GM12878 (cell line): Measurements from ENCODE around the gene SIKE1. TPM values are rescaled to one million over a fixed set of nuclear protein-coding genes. Genes with fewer than 3 reads are reported as not detected.
"Not testable (repeated sequence)": the region's sequence is repeated elsewhere in the genome, so short reads cannot be mapped to it uniquely, and the experiment has no call there.

Experiments
- ATAC-seq: fragments of 200-7000 bp; cut with Tn5 transposase; 3 replicates; pipeline ENCODE4 v1.9.1; 2020; ENCODE audit warnings: mild to moderate bottlenecking, moderate library complexity
- BruUV-seq: library from RNA; stranded (reverse); fragments of 400-500 nt; replicated peaks from 2 replicates; lab custom pipeline; 2021; lab: Mats Ljungman, UMichigan
- CTCF ChIA-PET: fragments of 300-600 bp; sonication (Branson Sonifier 250); formaldehyde crosslinking; extraction: SDS; loops from one replicate; lab custom pipeline; 2021; ENCODE audit warnings: inconsistent platforms; lab: Yijun Ruan, JAX
- POLR2A ChIA-PET: fragments of 350-600 bp; formaldehyde crosslinking; extraction: SDS; loops from one replicate; lab custom pipeline; 2021; ENCODE audit warnings: inconsistent platforms; lab: Charles Lee
- RAD21 ChIA-PET: fragments of 300-600 bp; sonication (Branson Sonifier 250); formaldehyde crosslinking; loops from one replicate; lab custom pipeline; 2023; ENCODE audit warnings: antibody characterized with exemption; ENCODE audit not compliant: unreplicated experiment; lab: Charles Lee
- SMC1A ChIA-PET: fragments of 300-600 bp; sonication (Branson Sonifier 250); formaldehyde crosslinking; loops from one replicate; lab custom pipeline; 2023; ENCODE audit not compliant: unreplicated experiment, uncharacterized antibody; lab: Charles Lee
- DNase-seq: peaks from one replicate; pipeline ENCODE4 v3.0.0-alpha.2; 2011; ENCODE audit warnings: low read depth, low spot score
- FAIRE-seq: peaks from 3 replicates; lab custom pipeline; 2011; peaks lifted over from hg19 to GRCh38; lab: Jason Lieb, UNC
- H2AFZ ChIP-seq: 2 replicates; pipeline ENCODE4 v1.6.0; 2011; ENCODE audit warnings: low read depth, low read length, control low read depth; ENCODE audit not compliant: control insufficient read depth
- H3K27ac ChIP-seq: 2 replicates; pipeline ENCODE4 v1.5.1; 2011; ENCODE audit warnings: control low read depth; ENCODE audit not compliant: control insufficient read depth, insufficient read depth
- H3K27me3 ChIP-seq, 2 experiments: replicated peaks in 1 of 2; 2 replicates each; pipeline versions ENCODE4 v1.6.0 to v1.6.1; 2011; ENCODE audit warnings: low read length in 1 of 2; ENCODE audit not compliant: control insufficient read depth in 2 of 2, insufficient read depth in 2 of 2
- H3K36me3 ChIP-seq, 2 experiments: 2 replicates each; pipeline ENCODE4 v1.5.1; 2011; ENCODE audit warnings: low read length in 1 of 2; ENCODE audit not compliant: control insufficient read depth in 2 of 2, insufficient read depth in 2 of 2
- H3K4me1 ChIP-seq: 2 replicates; pipeline ENCODE4 v1.6.1; 2011; ENCODE audit warnings: mild to moderate bottlenecking, low read length, moderate library complexity, mixed read lengths; ENCODE audit not compliant: control insufficient read depth, insufficient read depth
- H3K4me2 ChIP-seq: 2 replicates; pipeline ENCODE4 v1.6.0; 2011; ENCODE audit warnings: control low read depth; ENCODE audit not compliant: control insufficient read depth, insufficient read depth
- H3K4me3 ChIP-seq: fragments of 200-600 bp; sonication (generic); 2 replicates; pipeline ENCODE4 v1.5.1; 2016
- H3K79me2 ChIP-seq: 2 replicates; pipeline ENCODE4 v1.6.0; 2011; ENCODE audit warnings: low read length; ENCODE audit not compliant: control insufficient read depth, insufficient read depth
- H3K9ac ChIP-seq: 2 replicates; pipeline ENCODE4 v1.8.0; 2011; ENCODE audit warnings: low read length, control low read depth, mixed read lengths; ENCODE audit not compliant: control insufficient read depth, insufficient read depth
- H3K9me3 ChIP-seq: replicated peaks from 3 replicates; pipeline ENCODE4 v1.5.1; 2011; ENCODE audit warnings: mild to moderate bottlenecking, low read length; ENCODE audit not compliant: control insufficient read depth, insufficient read depth
- H4K20me1 ChIP-seq: 2 replicates; pipeline ENCODE4 v1.6.0; 2011; ENCODE audit not compliant: control insufficient read depth, insufficient read depth
- BHLHE40 ChIP-seq, 2 experiments: fragments of 450-650 bp in 1 of 2; IDR thresholded peaks; 2 replicates each; pipeline ENCODE4 v1.6.1; 2011 to 2017; ENCODE audit warnings: low read depth in 2 of 2, borderline replicate concordance in 1 of 2, improper control_type of control experiment in 1 of 2, low read length in 1 of 2, mild to moderate bottlenecking in 1 of 2
- BRCA1 ChIP-seq: IDR thresholded peaks from 2 replicates; pipeline ENCODE4 v1.6.1; 2011; ENCODE audit warnings: low read depth, low read length, improper control_type of control experiment
- CHD4 ChIP-seq: fragments of 200-600 bp; sonication (generic); IDR thresholded peaks from 2 replicates; pipeline ENCODE4 v1.6.1; 2016; ENCODE audit warnings: mild to moderate bottlenecking
- DPF2 ChIP-seq: fragments of 450-650 bp; IDR thresholded peaks from 2 replicates; pipeline ENCODE4 v1.6.1; 2017; ENCODE audit warnings: mild to moderate bottlenecking
- FOXK2 ChIP-seq: fragments of 450-650 bp; IDR thresholded peaks from 2 replicates; pipeline ENCODE4 v1.6.1; 2017; ENCODE audit warnings: mild to moderate bottlenecking, moderate library complexity
- FOXM1 ChIP-seq: IDR thresholded peaks from 2 replicates; pipeline ENCODE4 v1.6.1; 2012; ENCODE audit warnings: low read depth, mild to moderate bottlenecking, inconsistent platforms, low read length, moderate library complexity
- POLR2AphosphoS2 ChIP-seq: IDR thresholded peaks from 2 replicates; pipeline ENCODE4 v1.6.1; 2011; ENCODE audit warnings: low read depth, mild to moderate bottlenecking, low read length, improper control_type of control experiment, moderate library complexity
- RFX5 ChIP-seq: IDR thresholded peaks from 2 replicates; pipeline ENCODE4 v1.6.1; 2011; ENCODE audit warnings: low read depth, low read length, improper control_type of control experiment
- YY1 ChIP-seq: IDR thresholded peaks from 2 replicates; pipeline ENCODE4 v1.6.1; 2011; ENCODE audit warnings: low read depth, mild to moderate bottlenecking, low read length
- WGBS: methylation state at CpG from one replicate; pipeline ENCODE4 v1.1.6; 2016; ENCODE audit warnings: low lambda C conversion rate; ENCODE audit not compliant: insufficient replicate concordance, insufficient coverage; ENCODE audit errors: missing lambda C conversion rate; 5-methylcytosine and 5-hydroxymethylcytosine counted together
- in situ Hi-C: fragments of 300-500 bp; cut with MboI; formaldehyde crosslinking; loops from 9 replicates; pipeline ENCODE4 v1.14.3; 2018; ENCODE audit warnings: mixed read lengths
- intact Hi-C: fragments of 100-400 bp; cut with micrococcal nuclease; formaldehyde crosslinking; loops from one replicate; pipeline ENCODE4 v1.14.2; 2022; ENCODE audit not compliant: unreplicated experiment
- polyA plus RNA-seq, 11 experiments: library from polyadenylated mRNA; depleted of rRNA in 4 of 11; unstranded in 6 of 11; stranded (reverse) in 5 of 11; fragments of >200 nt; fragmentation: Nextera tagmentation in 4 of 11; fragmentation: Illumina TruSeq in 1 of 11; extraction: Ambion mirVana in 4 of 11; extraction: Trizol in 1 of 11; gene quantifications; 1 replicate in 1 of 11; 2 replicates in 10 of 11; pipeline versions ENCODE4 v1.2.1 to v1.2.3, GENCODE V29; 2011 to 2016; ENCODE audit warnings: inconsistent platforms in 2 of 11, missing spikeins in 2 of 11, low read depth in 1 of 11
- total RNA-seq, 4 experiments: library from RNA; depleted of rRNA in 3 of 4; stranded (reverse); fragments of >200 nt in 3 of 4; fragmentation: Illumina TruSeq in 1 of 4; extraction: Trizol in 1 of 4; gene quantifications; 2 replicates each; pipeline versions ENCODE4 v1.2.1 to v1.2.3, GENCODE V29; 2013 to 2021
- TF ChIP-seq, protein P1 (sequence below): IDR thresholded peaks from 2 replicates; pipeline ENCODE4 v1.6.1; 2012; ENCODE audit warnings: low read depth, low read length, improper control_type of control experiment
- TF ChIP-seq, protein P2 (sequence below): fragments of 450-650 bp; IDR thresholded peaks from 2 replicates; pipeline ENCODE4 v1.6.1; 2017; ENCODE audit warnings: low read depth, mild to moderate bottlenecking, moderate library complexity

Gene SIKE1
- total and polyA plus RNA-seq, 10 of the 15 experiments (the other 5 are each of a cell fraction or from before 2014, with no cell fraction given), result 10.4 to 67.0 (median 45.5) TPM

DNA sequence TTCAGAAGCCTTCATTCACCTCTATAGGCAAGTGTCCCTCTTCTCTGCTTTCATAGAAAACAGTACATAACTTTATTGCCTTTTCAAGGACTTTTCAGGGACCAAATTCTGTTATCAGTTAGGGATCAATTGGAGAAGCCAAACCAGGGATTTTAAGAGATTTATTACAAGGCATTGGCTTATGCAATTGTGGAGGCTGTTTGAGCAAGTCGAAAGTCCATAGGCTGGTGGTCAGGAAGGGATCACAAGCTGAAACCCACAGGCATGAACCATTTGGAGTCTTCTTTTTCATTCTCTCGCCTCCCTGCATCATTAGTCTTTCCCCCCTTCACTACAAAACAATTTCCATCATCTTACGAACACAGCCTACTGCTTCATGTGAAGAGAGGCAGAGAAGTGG lies 39.4 kb upstream of the SIKE1 start:
- BruUV-seq, result no TSS peak
- Histone ChIP-seq H3K79me2 (no peaks in the 10 kb centered on the region), H3K27me3 (no peaks in the 10 kb centered on the region), H3K36me3 (no peaks in the 10 kb centered on the region), H3K4me1 (no peaks in the 10 kb centered on the region), H3K4me3 (no peak overlapping the region), H4K20me1 (no peaks in the 10 kb centered on the region), H3K27ac (no peak overlapping the region), H2AFZ (no peak overlapping the region), H3K9ac (no peak overlapping the region), H3K4me2 (no peak overlapping the region), H3K9me3 (no peaks in the 10 kb centered on the region; the same call in 2 of the 3 replicates)
- intact Hi-C loops, result no loop called here
- FAIRE-seq (no peak), ATAC-seq (no peak), DNase-seq (no peak)
- 33% methylated on average over 3 of the region's 3 CpGs for WGBS
- ChIA-PET SMC1A (no interaction called here), RAD21 (no interaction called here), POLR2A (no interaction called here), CTCF (no interaction called here)
- TF ChIP-seq FOXK2 (no peak), DPF2 (no peak), POLR2AphosphoS2 (no peak), RFX5 (no peak), BRCA1 (no peak), BHLHE40 (IDR thresholded peaks at IDR 0.05; ENCODE audit: borderline replicate concordance in 1 of 2, low read depth in 2 of 2, low read length in 1 of 2) (no peak), CHD4 (no peak), YY1 (no peak), FOXM1 (no peak)
- TF ChIP-seq, protein P1, sequence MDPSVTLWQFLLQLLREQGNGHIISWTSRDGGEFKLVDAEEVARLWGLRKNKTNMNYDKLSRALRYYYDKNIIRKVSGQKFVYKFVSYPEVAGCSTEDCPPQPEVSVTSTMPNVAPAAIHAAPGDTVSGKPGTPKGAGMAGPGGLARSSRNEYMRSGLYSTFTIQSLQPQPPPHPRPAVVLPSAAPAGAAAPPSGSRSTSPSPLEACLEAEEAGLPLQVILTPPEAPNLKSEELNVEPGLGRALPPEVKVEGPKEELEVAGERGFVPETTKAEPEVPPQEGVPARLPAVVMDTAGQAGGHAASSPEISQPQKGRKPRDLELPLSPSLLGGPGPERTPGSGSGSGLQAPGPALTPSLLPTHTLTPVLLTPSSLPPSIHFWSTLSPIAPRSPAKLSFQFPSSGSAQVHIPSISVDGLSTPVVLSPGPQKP, result no peak
- TF ChIP-seq, protein P2, sequence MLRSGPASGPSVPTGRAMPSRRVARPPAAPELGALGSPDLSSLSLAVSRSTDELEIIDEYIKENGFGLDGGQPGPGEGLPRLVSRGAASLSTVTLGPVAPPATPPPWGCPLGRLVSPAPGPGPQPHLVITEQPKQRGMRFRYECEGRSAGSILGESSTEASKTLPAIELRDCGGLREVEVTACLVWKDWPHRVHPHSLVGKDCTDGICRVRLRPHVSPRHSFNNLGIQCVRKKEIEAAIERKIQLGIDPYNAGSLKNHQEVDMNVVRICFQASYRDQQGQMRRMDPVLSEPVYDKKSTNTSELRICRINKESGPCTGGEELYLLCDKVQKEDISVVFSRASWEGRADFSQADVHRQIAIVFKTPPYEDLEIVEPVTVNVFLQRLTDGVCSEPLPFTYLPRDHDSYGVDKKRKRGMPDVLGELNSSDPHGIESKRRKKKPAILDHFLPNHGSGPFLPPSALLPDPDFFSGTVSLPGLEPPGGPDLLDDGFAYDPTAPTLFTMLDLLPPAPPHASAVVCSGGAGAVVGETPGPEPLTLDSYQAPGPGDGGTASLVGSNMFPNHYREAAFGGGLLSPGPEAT, result no peak
- in situ Hi-C loops, result no loop called here

DNA sequence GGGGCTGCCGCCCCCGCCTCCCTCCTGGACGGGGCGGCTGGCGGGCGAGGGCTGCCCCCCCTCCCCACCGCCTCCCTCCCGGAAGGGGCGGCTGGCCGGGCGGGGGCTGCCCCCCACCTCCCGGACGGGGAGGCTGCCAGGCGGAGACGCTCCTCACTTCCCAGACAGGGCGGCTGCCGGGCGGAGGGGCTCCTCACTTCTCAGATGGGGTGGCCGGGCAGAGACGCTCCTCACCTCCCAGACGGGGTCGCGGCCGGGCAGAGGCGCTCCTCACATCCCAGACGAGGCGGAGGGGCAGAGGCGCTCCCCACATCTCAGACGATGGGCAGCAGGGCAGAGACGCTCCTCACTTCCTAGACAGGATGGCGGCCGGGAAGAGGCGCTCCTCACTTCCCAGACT lies 24.0 kb upstream of the SIKE1 start:
- H3K4me2 ChIP-seq, POLR2A ChIA-PET, H3K27me3 ChIP-seq, FAIRE-seq, CTCF ChIA-PET, in situ Hi-C loops, H4K20me1 ChIP-seq, SMC1A ChIA-PET, H3K9me3 ChIP-seq, H3K27ac ChIP-seq, H3K9ac ChIP-seq, H2AFZ ChIP-seq, H3K36me3 ChIP-seq, H3K4me1 ChIP-seq, BruUV-seq, intact Hi-C loops, RAD21 ChIA-PET, DNase-seq, ATAC-seq, H3K79me2 ChIP-seq, H3K4me3 ChIP-seq: not testable (repeated sequence)
- WGBS, result 97% methylated on average over 16 of the region's 33 CpGs
